ENCODE measurements around the gene SRA1.

GRCh38 chr5:140563596-140563995 lies 6.3 kb upstream of the SRA1 start:
- no peak for TF ChIP-seq CTCF (IDR thresholded peaks at IDR 0.05)
- no peak for TF ChIP-seq POLR2A (IDR thresholded peaks at IDR 0.05)
- no peak for TF ChIP-seq POLR2AphosphoS5 (IDR thresholded peaks at IDR 0.05)
- no peak for TF ChIP-seq EP300 (IDR thresholded peaks at IDR 0.05)
